Parathyroid adenoma (tissue), 2 donors: ENCODE measurements around the gene GABRG3.

Source experiments
- H2AFZ ChIP-seq: fragments of 300-600 bp; sonication (generic); one replicate; pipeline ENCODE4 v1.7.0; 2017; ENCODE audit warnings: antibody characterized with exemption, mild to moderate bottlenecking
- H3K27ac ChIP-seq: fragments of 300-600 bp; sonication (generic); one replicate; pipeline ENCODE4 v1.7.0; 2017
- H3K27me3 ChIP-seq: fragments of 300-600 bp; sonication (generic); one replicate; pipeline ENCODE4 v1.7.0; 2017; ENCODE audit warnings: low read length; ENCODE audit not compliant: control insufficient read depth, insufficient read depth
- H3K36me3 ChIP-seq: fragments of 300-600 bp; sonication (generic); one replicate; pipeline ENCODE4 v1.7.0; 2017; ENCODE audit warnings: low read length; ENCODE audit not compliant: control insufficient read depth, insufficient read depth
- H3K4me1 ChIP-seq: fragments of 300-600 bp; sonication (generic); one replicate; pipeline ENCODE4 v1.7.0; 2017; ENCODE audit warnings: control low read depth
- H3K4me2 ChIP-seq: fragments of 300-600 bp; sonication (generic); one replicate; pipeline ENCODE4 v1.7.0; 2017; ENCODE audit warnings: low read length
- H3K4me3 ChIP-seq: fragments of 300-600 bp; sonication (generic); one replicate; pipeline ENCODE4 v1.7.0; 2017; ENCODE audit warnings: low read depth, low read length
- H3K79me2 ChIP-seq: fragments of 300-600 bp; sonication (generic); one replicate; pipeline ENCODE4 v1.7.0; 2017; ENCODE audit warnings: control low read depth
- H3K9ac ChIP-seq: fragments of 300-600 bp; sonication (generic); one replicate; pipeline ENCODE4 v1.7.0; 2017; ENCODE audit warnings: mild to moderate bottlenecking
- H3K9me3 ChIP-seq: fragments of 300-600 bp; sonication (generic); one replicate; pipeline ENCODE4 v1.7.0; 2017; ENCODE audit warnings: low read length; ENCODE audit not compliant: control insufficient read depth
- CTCF ChIP-seq: fragments of 300-600 bp; sonication (generic); IDR thresholded peaks from one replicate; pipeline ENCODE4 v1.7.0; 2017; ENCODE audit warnings: antibody characterized with exemption, mild to moderate bottlenecking
- donor health status: primary hyperparathyroidism.

The GABRG3 gene

DNA sequence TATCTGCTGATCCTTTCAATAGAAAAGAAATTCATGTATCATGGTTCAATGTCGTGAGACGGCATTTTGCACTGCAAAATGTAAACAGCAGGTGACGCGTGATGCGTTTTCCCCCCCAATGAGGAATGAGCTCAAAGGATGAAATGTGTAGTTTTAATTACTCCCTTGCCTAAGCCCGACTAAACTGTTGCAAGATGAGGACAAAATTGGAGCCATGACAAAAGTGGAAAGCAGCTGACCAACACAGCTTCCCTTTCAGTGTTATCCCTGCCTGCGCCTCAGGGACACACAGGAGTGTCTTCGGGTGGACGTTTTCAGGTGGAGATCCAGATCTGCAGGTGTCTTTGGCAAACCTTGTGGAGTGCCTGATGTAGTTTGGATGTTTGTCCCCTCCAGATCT is 92.0 kb downstream of the GABRG3 start:
- TF ChIP-seq CTCF: no peak
- no peaks in the 10 kb centered on the region for H3K27me3 ChIP-seq
- no peak overlapping the region for H2AFZ ChIP-seq
- no peaks in the 10 kb centered on the region for H3K4me1 ChIP-seq
- H3K4me2 ChIP-seq: no peak overlapping the region
- no peak overlapping the region for H3K27ac ChIP-seq
- H3K4me3 ChIP-seq: no peak overlapping the region
- H3K79me2 ChIP-seq: no peaks in the 10 kb centered on the region
- no peaks in the 10 kb centered on the region for H3K9me3 ChIP-seq
- no peak overlapping the region for H3K9ac ChIP-seq
- no peaks in the 10 kb centered on the region for H3K36me3 ChIP-seq

GRCh38 chr15:27064080-27064479 is 93.1 kb downstream of the GABRG3 start:
- H3K27ac ChIP-seq: no peak overlapping the region
- no peak for TF ChIP-seq CTCF
- H3K4me2 ChIP-seq: no peak overlapping the region
- H3K4me1 ChIP-seq: no peaks in the 10 kb centered on the region
- no peak overlapping the region for H2AFZ ChIP-seq
- no peaks in the 10 kb centered on the region for H3K79me2 ChIP-seq
- H3K9me3 ChIP-seq: no peaks in the 10 kb centered on the region
- H3K27me3 ChIP-seq: no peaks in the 10 kb centered on the region
- H3K9ac ChIP-seq: no peak overlapping the region
- H3K36me3 ChIP-seq: no peaks in the 10 kb centered on the region
- no peak overlapping the region for H3K4me3 ChIP-seq

DNA sequence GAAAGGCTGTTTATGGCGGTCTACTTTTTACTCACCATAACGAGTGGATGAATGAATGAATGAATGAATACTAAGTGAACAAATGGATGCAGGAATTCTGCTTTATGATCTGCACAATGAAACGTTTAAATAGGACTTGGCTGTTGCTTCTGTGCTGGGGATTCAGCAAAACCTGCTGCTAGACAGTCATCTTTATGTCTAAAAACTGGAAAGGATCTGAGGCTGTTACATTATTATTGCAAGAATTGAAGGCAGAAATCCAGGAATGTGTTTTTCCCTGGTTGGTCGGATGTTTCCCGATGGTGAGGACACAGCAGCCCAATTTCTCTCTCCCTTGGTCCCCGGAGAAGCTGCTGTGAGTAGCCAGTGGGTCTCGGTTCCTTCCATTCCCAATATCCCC is 94.2 kb downstream of the GABRG3 start:
- no peak for TF ChIP-seq CTCF

GRCh38 chr15:27065785-27066184 is 94.8 kb downstream of the GABRG3 start:
- Histone ChIP-seq H3K36me3 (no peaks in the 10 kb centered on the region), H3K79me2 (no peaks in the 10 kb centered on the region), H3K27ac (no peak overlapping the region), H3K9me3 (no peaks in the 10 kb centered on the region), H3K27me3 (no peaks in the 10 kb centered on the region), H3K4me1 (no peaks in the 10 kb centered on the region), H3K9ac (no peak overlapping the region), H3K4me2 (no peak overlapping the region), H3K4me3 (no peak overlapping the region), H2AFZ (no peak overlapping the region)
- no peak for TF ChIP-seq CTCF

More for the DNA sequence above, 94.2 kb downstream of the GABRG3 start:
- no peak overlapping the region for H3K4me3 ChIP-seq
- no peaks in the 10 kb centered on the region for H3K79me2 ChIP-seq
- no peaks in the 10 kb centered on the region for H3K27me3 ChIP-seq
- H3K9ac ChIP-seq: no peak overlapping the region
- no peaks in the 10 kb centered on the region for H3K9me3 ChIP-seq
- H3K4me2 ChIP-seq: no peak overlapping the region
- no peak overlapping the region for H3K27ac ChIP-seq
- no peaks in the 10 kb centered on the region for H3K4me1 ChIP-seq
- no peak overlapping the region for H2AFZ ChIP-seq
- H3K36me3 ChIP-seq: no peaks in the 10 kb centered on the region

GRCh38 chr15:27066446-27066845 is 95.5 kb downstream of the GABRG3 start:
- no peaks in the 10 kb centered on the region for H3K27me3 ChIP-seq
- no peak overlapping the region for H3K9ac ChIP-seq
- no peak overlapping the region for H3K4me3 ChIP-seq
- no peaks in the 10 kb centered on the region for H3K36me3 ChIP-seq
- H2AFZ ChIP-seq: no peak overlapping the region
- H3K79me2 ChIP-seq: no peaks in the 10 kb centered on the region
- H3K9me3 ChIP-seq: no peaks in the 10 kb centered on the region
- H3K4me1 ChIP-seq: no peaks in the 10 kb centered on the region
- TF ChIP-seq CTCF: no peak
- H3K27ac ChIP-seq: no peak overlapping the region
- no peak overlapping the region for H3K4me2 ChIP-seq
